NB4 (cell line): ENCODE results near the gene WDR31.

ENCODE experiments used
- DNase-seq: peaks from one replicate; pipeline ENCODE4 v3.0.0; 2010; ENCODE audit warnings: low read depth
- H3K4me3 ChIP-seq: one replicate; pipeline ENCODE4 v1.5.1; 2011; ENCODE audit warnings: mild to moderate bottlenecking, low read depth, low read length, moderate library complexity
- MYC ChIP-seq: IDR thresholded peaks from 2 replicates; pipeline ENCODE4 v1.6.1; 2011; ENCODE audit warnings: low read depth, low read length
- POLR2A ChIP-seq: IDR thresholded peaks from 2 replicates; pipeline ENCODE4 v1.6.1; 2011; ENCODE audit warnings: mild to moderate bottlenecking; ENCODE audit not compliant: insufficient read length; ENCODE audit errors: extremely low read depth
- TF ChIP-seq, protein P1 (sequence below): IDR thresholded peaks from 2 replicates; pipeline ENCODE4 v1.6.1; 2011; ENCODE audit warnings: low read depth, low read length
- TF ChIP-seq, protein P2 (sequence below): IDR thresholded peaks from one replicate; pipeline ENCODE4 v1.5.1; 2012; ENCODE audit warnings: low read depth, low read length

The WDR31 gene

DNA sequence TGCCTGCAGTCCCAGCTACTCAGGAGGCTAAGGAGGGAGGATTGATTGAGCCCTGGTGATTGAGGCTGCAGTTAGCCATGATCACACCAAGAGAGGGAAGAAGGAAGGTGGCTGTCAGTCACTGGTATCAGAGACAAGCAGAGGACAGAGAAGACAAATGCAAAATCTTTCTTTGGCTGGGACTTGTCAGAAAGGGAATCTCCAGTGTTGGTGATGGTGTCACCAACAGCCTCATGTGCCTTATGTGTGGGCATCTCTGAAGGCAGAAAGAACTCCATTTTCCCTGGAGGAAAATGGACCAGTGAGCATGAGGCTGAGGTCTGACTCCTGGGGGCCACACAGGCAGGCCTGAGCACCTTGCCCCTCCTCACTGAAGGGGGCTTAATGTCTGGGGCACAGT lies 24.8 kb downstream of the WDR31 start:
- no peak for DNase-seq
- H3K4me3 ChIP-seq: no peak overlapping the region
- TF ChIP-seq POLR2A (no peak), MYC (no peak)
- TF ChIP-seq, protein P1, sequence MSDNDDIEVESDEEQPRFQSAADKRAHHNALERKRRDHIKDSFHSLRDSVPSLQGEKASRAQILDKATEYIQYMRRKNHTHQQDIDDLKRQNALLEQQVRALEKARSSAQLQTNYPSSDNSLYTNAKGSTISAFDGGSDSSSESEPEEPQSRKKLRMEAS: no peak
- TF ChIP-seq, protein P2, sequence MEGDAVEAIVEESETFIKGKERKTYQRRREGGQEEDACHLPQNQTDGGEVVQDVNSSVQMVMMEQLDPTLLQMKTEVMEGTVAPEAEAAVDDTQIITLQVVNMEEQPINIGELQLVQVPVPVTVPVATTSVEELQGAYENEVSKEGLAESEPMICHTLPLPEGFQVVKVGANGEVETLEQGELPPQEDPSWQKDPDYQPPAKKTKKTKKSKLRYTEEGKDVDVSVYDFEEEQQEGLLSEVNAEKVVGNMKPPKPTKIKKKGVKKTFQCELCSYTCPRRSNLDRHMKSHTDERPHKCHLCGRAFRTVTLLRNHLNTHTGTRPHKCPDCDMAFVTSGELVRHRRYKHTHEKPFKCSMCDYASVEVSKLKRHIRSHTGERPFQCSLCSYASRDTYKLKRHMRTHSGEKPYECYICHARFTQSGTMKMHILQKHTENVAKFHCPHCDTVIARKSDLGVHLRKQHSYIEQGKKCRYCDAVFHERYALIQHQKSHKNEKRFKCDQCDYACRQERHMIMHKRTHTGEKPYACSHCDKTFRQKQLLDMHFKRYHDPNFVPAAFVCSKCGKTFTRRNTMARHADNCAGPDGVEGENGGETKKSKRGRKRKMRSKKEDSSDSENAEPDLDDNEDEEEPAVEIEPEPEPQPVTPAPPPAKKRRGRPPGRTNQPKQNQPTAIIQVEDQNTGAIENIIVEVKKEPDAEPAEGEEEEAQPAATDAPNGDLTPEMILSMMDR: no peak

- TF ChIP-seq MYC: no peak
- no peak for TF ChIP-seq POLR2A
- TF ChIP-seq, protein P1: no peak
- TF ChIP-seq, protein P2: no peak
- DNase-seq: no peak
- H3K4me3 ChIP-seq: no peak overlapping the region
These were observed 26.8 kb downstream of the WDR31 start for GRCh38 chr9:113313261-113313660.

- TF ChIP-seq, protein P1: no peak
- TF ChIP-seq POLR2A (no peak), MYC (no peak)
- TF ChIP-seq, protein P2: no peak
- H3K4me3 ChIP-seq: no peak overlapping the region
- no peak for DNase-seq
These were observed 28.1 kb downstream of the WDR31 start for GRCh38 chr9:113311961-113312360.

DNA sequence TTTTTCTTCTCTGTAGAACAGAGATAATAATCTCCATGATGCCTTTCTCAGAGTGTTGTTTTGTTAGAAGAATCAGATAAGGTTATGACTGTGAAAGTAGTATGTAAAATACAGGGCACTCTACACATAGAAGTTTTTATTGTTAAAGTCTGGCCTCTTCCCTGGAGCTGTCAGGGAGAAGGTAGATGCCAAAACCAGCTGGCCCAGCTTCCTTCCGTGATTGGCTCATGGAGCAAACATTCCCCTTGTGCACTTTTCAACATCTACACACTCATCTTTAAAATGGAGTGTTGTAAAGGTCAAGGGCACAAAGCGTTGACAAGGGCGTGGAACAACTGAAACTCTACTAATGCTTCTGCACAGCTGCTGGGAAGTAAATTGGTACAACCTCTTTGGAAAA lies 29.5 kb downstream of the WDR31 start:
- TF ChIP-seq POLR2A: no peak
- TF ChIP-seq, protein P2: no peak
- TF ChIP-seq, protein P1: no peak
- no peak for TF ChIP-seq MYC

DNA sequence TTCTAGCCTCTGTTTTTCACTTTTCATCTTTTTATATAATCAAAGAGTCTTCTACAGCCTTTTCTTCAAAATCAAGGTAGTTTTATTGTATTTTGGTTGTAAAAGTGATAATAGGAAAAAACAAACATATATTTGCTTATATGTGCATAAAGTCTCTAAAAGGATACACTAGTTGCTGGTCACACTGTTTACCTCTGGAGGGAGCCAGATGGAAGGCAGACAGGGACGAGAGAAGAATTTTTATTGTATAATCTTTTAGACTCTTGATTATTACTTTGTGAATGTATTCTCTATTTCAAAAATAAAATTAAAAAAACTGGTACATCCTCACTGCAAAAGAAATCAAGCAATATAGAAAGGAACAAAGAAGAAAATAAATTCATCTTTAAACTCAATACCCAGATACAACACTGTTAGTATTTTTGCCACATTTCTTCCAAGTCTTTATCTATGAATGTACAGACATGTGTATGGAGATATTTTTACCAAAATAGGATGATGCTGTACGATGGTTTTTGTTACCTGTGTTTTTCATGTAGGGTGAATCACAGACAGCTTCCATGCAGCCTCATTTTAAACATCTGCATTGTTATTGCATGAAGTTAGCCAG lies 30.8 kb downstream of the WDR31 start:
- H3K4me3 ChIP-seq: no peak overlapping the region
- TF ChIP-seq POLR2A (no peak), MYC (no peak)
- TF ChIP-seq, protein P2: peak; percentile 72
- TF ChIP-seq, protein P1: no peak
- DNase-seq: peak; percentile 52

More for the DNA sequence above, 29.5 kb downstream of the WDR31 start:
- H3K4me3 ChIP-seq: no peak overlapping the region
- no peak for DNase-seq
